ENCODE measurements around the gene DDC. TPM values are rescaled to one million over a fixed set of nuclear protein-coding genes. Genes with fewer than 3 reads are reported as not detected.

Gene DDC
- total RNA-seq, 1 donor from 2014 or later: 3.8 TPM

GRCh38 chr7:50426280-50427045 is 138.7 kb downstream of the DDC start:
- H3K4me3 Mint-ChIP-seq (ENCODE audit: unreplicated experiment): no peak overlapping the region
- no peaks in the 10 kb centered on the region for H3K36me3 Mint-ChIP-seq (ENCODE audit: unreplicated experiment)
- TF ChIP-seq, protein P1, sequence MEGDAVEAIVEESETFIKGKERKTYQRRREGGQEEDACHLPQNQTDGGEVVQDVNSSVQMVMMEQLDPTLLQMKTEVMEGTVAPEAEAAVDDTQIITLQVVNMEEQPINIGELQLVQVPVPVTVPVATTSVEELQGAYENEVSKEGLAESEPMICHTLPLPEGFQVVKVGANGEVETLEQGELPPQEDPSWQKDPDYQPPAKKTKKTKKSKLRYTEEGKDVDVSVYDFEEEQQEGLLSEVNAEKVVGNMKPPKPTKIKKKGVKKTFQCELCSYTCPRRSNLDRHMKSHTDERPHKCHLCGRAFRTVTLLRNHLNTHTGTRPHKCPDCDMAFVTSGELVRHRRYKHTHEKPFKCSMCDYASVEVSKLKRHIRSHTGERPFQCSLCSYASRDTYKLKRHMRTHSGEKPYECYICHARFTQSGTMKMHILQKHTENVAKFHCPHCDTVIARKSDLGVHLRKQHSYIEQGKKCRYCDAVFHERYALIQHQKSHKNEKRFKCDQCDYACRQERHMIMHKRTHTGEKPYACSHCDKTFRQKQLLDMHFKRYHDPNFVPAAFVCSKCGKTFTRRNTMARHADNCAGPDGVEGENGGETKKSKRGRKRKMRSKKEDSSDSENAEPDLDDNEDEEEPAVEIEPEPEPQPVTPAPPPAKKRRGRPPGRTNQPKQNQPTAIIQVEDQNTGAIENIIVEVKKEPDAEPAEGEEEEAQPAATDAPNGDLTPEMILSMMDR (IDR thresholded peaks at IDR 0.05; ENCODE audit: partially characterized antibody, unreplicated experiment): no peak
- no peaks in the 10 kb centered on the region for H3K9me3 Mint-ChIP-seq (ENCODE audit: unreplicated experiment)
- H3K4me1 Mint-ChIP-seq (ENCODE audit: low read depth, unreplicated experiment): peaks cover 4% of the 10 kb centered on the region
- H3K27ac Mint-ChIP-seq (ENCODE audit: unreplicated experiment): no peak overlapping the region
- no peak for DNase-seq
- H3K27me3 Mint-ChIP-seq (ENCODE audit: unreplicated experiment): no peaks in the 10 kb centered on the region

GRCh38 chr7:50425318-50425717 is 139.9 kb downstream of the DDC start:
- H3K36me3 Mint-ChIP-seq (ENCODE audit: unreplicated experiment): no peaks in the 10 kb centered on the region
- TF ChIP-seq, protein P1 (IDR thresholded peaks at IDR 0.05; ENCODE audit: partially characterized antibody, unreplicated experiment): no peak
- H3K9me3 Mint-ChIP-seq (ENCODE audit: unreplicated experiment): no peaks in the 10 kb centered on the region
- H3K27me3 Mint-ChIP-seq (ENCODE audit: unreplicated experiment): no peaks in the 10 kb centered on the region
- no peak overlapping the region for H3K27ac Mint-ChIP-seq (ENCODE audit: unreplicated experiment)
- H3K4me1 Mint-ChIP-seq (ENCODE audit: low read depth, unreplicated experiment): peaks cover 4% of the 10 kb centered on the region
- no peak for DNase-seq
- no peak overlapping the region for H3K4me3 Mint-ChIP-seq (ENCODE audit: unreplicated experiment)

DNA sequence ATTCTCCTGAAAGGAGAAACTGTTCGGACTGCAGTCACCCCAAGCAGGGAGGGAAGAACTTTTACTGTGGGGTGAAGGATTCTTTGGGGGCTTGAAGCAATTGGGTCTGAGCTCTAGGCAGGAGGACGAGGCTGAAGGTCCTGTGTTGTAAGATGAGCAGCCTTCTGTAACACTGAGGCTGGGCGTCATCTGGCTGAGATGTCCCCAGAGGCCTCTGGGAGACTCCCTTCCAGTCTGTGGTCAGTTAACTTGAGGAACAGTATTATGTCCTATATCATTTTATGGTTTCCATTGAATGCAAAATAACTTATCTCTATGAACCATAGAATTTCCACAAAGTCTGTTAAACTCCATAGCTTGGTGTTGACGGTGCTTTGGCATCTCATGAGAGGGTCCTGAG is 141.3 kb downstream of the DDC start:
- H3K27me3 Mint-ChIP-seq (ENCODE audit: unreplicated experiment): no peaks in the 10 kb centered on the region
- H3K36me3 Mint-ChIP-seq (ENCODE audit: unreplicated experiment): no peaks in the 10 kb centered on the region
- H3K4me1 Mint-ChIP-seq (ENCODE audit: low read depth, unreplicated experiment): peaks cover 7% of the 10 kb centered on the region
- no peak for DNase-seq
- TF ChIP-seq, protein P1 (IDR thresholded peaks at IDR 0.05; ENCODE audit: partially characterized antibody, unreplicated experiment): no peak
- H3K27ac Mint-ChIP-seq (ENCODE audit: unreplicated experiment): no peak overlapping the region
- H3K9me3 Mint-ChIP-seq (ENCODE audit: unreplicated experiment): no peaks in the 10 kb centered on the region
- no peak overlapping the region for H3K4me3 Mint-ChIP-seq (ENCODE audit: unreplicated experiment)

- H3K27ac Mint-ChIP-seq (ENCODE audit: unreplicated experiment): no peak overlapping the region
- no peaks in the 10 kb centered on the region for H3K27me3 Mint-ChIP-seq (ENCODE audit: unreplicated experiment)
- H3K4me3 Mint-ChIP-seq (ENCODE audit: unreplicated experiment): no peak overlapping the region
These were observed 142.3 kb downstream of the DDC start for GRCh38 chr7:50422858-50423257.

DNA sequence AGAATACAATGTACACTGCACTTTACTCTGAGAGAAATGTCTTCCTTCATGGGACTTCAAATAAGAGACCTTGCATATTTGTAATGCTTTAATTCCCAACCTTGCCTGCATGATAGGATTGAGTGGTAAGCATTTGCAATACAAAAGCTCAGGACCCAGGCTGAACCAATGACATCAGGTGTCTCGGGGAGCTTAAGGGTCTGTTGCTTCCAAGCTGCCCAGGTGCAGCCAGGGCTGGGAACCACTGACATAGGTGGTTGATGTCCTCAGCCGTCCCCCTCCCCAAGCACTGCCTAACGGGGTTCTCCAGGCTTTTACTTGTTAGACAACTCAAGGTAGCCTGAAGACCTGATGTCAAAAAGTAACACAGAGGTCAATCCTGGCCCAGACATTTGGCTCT is 144.2 kb downstream of the DDC start:
- H3K4me1 Mint-ChIP-seq (ENCODE audit: low read depth, unreplicated experiment): peaks cover 7% of the 10 kb centered on the region
- H3K27ac Mint-ChIP-seq (ENCODE audit: unreplicated experiment): no peak overlapping the region
- H3K27me3 Mint-ChIP-seq (ENCODE audit: unreplicated experiment): no peaks in the 10 kb centered on the region
- no peaks in the 10 kb centered on the region for H3K9me3 Mint-ChIP-seq (ENCODE audit: unreplicated experiment)
- H3K4me3 Mint-ChIP-seq (ENCODE audit: unreplicated experiment): no peak overlapping the region
- no peaks in the 10 kb centered on the region for H3K36me3 Mint-ChIP-seq (ENCODE audit: unreplicated experiment)
- TF ChIP-seq, protein P1 (IDR thresholded peaks at IDR 0.05; ENCODE audit: partially characterized antibody, unreplicated experiment): no peak
- DNase-seq: no peak

More at GRCh38 chr7:50422858-50423257, 142.3 kb downstream of the DDC start:
- Mint-ChIP-seq H3K36me3 (ENCODE audit: unreplicated experiment) (no peaks in the 10 kb centered on the region), H3K4me1 (ENCODE audit: low read depth, unreplicated experiment) (peaks cover 7% of the 10 kb centered on the region), H3K9me3 (ENCODE audit: unreplicated experiment) (no peaks in the 10 kb centered on the region)
- TF ChIP-seq, protein P1 (IDR thresholded peaks at IDR 0.05; ENCODE audit: partially characterized antibody, unreplicated experiment): no peak
- DNase-seq: no peak

Data from glutamatergic neuron (in vitro differentiated cells).